GM21360 (cell line): ENCODE results near the gene HES1.
"Not testable (repeated sequence)": the region's sequence is repeated elsewhere in the genome, so short reads cannot be mapped to it uniquely, and the experiment has no call there.

ENCODE experiments used
- ATAC-seq: cut with Tn5 transposase; IDR thresholded peaks from one replicate; pipeline ENCODE4 v1.9.1; 2021; ENCODE audit warnings: mild to moderate bottlenecking, moderate library complexity; ENCODE audit not compliant: unreplicated experiment

Gene HES1

DNA sequence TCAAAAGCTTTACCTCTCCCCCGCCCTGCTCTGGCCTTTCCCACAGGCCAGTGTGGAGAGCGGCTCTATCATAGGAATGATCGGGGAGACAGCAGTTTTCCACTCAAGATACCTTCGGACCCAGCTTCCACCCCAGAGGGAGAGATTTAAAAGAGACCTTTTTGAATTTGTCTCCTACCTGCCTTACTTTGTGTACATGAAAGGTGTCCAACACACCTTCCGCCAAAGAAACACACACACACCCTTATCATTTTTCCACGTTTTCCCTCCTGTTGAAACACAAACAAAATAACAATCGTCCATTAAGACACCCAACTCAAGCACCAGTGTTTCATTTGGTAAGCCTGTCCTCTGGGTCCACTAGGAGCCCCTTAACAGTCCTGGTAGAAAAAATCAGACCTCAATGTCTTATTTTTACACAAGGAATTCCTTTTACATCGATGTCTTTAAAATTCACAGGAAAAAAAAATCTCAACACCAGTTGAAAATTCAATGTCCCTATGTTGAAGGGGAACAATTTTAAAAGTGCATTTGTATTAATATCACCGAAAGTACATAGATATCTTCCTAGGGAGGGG is 4.0 kb downstream of the HES1 start:
- ATAC-seq = no peak

DNA sequence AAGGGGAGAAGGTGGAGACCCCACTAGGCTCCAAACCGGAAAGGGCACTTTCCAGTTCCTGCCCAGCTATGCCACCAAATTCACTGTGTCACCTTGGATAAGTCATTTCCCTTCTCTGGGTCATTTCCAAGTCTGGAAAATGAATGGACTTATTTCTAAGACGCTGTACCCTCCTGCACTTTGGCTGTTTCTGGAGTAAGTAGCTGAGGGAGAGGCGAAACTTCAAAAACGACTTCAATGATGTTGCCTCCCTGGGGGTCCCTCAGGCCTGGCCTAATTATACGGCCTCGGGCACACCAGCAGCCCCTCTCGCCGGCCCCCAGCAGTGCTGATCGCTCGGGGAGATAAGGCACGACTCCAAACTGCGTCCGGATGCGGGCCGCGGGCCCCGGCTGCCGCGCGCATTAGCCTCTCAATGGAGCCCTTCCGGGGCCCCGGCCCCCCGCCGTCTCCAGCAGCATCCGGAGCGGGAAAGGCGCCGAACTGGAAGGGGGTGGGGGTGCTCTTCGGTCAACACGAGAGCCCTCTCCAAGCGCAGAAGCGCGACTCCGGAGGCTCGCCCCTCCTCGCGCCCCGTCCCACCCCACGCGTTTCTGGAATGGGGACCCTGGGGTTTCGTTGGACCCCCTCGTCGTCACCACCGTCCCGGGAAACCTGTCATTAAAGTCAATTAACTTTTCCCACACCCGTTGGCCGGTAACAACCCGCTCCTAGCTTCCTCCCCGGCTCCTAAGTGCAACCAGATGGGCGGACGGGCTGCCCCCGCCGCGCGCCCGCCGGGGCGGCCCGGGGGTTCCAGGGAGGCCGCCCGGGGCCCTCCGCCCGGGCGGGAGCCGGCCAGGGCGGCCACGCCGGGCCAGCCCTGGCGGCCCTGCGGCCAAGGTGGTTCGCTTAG is 4.8 kb downstream of the HES1 start:
- ATAC-seq = no peak

DNA sequence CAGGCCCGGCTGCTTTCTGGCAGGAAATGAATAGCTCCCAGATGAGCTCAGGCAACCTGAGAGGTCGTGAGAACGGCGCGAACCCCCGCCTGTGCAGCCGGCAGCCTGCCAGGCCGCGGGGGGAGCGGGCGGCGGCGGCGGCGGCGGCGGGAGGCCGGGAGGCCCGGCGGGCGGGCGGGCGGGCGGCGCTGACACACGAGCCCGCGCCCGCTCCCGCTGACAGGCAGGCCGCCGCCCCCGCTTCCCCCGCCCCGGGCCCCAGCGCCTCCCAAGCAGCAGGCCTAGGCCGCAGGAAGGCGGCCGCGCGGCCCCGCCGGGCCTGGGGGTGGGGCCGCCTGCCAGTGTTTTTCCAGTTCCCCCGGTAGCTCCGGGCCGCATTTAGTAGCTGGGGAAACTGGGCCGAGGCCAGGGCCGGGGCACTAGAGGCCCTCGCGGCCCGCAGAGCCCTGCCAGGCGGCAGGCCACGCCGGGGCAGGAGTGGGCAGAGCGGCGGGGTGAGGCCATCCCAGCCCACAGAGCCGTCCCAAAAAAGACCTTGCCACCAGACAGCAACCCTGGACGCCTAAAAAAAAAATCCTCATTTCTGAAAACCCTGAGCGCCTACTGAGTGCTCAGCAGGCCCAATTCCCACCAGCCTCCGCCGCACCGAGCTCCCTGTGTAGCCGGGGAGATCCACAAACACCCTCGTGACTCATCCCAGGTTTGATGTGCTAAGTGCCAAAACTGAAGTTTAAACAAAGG is 5.6 kb downstream of the HES1 start:
- peak; percentile 41 for ATAC-seq

DNA sequence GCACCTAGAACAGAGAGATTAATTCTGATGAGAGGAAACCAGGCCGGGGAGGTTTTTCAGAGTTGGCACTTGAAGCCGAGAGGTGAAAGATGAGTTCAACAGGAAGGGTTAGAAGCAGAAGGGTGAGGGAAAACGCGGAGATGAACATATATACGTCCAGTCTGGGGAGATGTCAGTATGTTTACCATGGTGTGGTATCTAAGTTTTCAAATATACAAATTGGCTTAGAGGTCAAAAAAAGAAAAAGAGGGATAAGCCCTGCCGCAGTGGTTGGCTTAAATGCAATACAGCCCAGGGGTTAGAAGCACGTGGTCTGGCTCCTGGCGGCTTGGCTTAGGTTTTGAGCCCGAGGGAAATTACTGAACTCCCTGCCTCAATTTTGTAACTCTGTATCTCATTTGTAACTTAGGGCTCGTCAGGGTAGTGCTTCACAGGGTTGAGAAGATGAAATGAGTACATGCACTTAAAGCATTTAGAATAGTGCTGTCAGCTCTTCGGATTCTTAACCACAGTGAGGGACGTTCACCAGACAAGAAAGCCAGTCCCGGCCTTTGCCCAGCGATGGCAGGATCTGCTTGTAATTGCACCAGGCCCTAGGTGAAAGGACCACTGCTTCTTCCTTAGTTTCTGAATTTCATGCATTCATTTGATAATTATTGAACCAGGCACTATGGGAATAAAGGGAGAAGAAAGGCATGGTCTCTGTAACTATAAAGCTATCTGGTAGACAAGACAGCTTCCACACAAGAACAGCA is 6.4 kb downstream of the HES1 start:
- no peak for ATAC-seq

DNA sequence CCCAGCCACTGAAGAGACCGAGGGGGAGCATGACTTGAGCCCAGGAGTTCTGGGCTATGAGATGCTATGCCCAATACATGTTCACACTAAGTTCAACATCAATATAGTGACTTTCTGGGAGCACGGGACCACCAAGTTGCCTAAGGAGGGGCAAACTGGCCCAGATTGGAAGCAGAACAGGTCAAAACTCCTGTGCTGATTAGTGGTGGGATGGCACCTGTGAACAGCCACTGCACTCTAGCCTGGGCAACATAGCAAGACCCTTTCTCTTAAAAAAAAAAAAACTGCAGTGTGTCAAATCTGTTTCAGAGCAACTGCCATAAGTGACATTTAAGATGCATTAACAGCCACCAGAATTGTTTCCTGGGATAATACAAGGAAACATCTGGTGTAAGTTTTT is 9.8 kb downstream of the HES1 start:
- ATAC-seq = no peak

DNA sequence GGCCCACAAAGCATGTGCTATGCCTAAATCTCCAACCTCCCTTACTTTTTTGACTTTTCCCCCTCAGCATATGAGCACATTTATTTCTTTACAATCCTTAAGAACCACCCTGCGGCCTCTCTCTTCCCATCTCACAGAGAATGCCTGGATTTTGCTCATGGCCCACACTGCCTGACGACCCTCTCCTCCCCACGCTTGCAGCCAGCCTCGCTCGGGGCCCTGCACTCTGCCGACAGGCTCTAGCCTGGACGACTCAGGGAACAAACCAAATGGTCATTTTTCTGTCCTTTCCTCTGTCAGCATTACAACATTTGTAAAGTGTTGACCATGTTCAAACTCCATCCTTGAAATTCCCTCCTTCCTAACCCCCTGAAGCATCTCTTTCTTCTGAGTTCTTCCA is 11.7 kb downstream of the HES1 start:
- no peak for ATAC-seq

DNA sequence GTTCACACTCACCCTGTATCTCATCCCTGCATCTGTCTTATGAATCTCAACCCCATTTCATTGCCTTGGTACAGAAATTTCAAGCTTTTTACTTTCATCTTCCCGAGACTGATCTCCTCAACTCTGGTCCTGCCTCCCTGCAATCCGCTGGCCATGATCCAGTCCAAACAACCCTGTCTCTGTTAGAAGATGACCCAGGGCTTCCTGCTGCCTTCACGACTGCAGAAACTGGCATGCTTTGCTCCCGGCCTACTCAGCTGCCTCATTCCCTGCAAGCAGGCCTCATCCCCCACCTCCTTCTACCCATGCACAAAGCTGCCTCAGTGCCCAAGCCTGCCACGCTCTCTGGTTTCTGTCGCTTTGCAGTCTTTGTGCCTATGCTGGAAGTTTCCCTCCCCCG is 12.4 kb downstream of the HES1 start:
- ATAC-seq = no peak

DNA sequence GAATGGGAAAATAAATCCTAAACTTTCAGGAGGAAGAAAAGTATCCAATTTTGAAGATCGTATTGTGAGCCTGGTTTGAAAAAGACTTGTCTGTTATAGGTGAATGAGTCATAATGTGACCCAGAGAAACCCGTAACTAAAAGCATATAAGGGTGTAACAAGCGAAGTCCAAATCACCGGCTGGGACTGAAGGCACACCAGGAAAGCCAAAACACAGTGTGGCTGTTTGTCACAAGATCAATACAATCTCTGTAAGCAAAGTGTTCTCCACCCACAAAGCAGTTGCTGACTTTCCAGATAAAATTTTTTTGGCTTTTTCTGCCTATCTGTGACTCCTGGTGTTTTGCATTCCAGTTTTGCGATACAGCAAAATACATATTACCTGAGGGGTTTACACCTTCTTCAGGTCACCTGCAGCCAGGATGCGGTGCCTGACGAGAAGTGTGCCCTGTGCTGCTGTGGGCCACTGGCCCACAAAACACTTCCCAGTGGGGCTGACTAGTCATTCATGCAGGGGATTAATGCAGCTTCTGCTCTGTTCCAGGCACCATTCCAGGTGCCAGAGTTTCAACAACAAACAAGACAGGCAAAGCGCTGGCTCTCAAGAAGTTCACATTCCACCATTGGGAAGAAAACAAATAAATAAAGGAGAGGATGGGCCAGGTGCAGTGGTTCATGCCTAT is 14.4 kb downstream of the HES1 start:
- no peak for ATAC-seq

DNA sequence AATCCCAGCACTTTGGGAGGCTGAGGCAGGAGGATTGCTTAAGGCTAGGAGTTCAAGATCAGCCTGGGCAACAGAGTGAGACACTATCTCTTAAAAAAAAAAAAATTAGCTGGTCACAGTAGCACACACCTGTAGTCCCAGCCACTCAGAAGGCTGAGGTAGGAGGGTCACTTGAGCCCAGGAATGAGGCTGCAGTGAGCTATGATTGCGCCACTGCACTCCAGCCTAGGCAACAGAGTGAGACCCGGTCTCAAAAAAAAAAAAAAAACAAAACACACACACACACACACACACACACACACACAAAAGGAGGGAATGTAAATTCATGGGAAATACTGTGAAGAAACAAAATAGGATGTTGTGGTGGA is 15.0 kb downstream of the HES1 start:
- ATAC-seq = not testable (repeated sequence)

DNA sequence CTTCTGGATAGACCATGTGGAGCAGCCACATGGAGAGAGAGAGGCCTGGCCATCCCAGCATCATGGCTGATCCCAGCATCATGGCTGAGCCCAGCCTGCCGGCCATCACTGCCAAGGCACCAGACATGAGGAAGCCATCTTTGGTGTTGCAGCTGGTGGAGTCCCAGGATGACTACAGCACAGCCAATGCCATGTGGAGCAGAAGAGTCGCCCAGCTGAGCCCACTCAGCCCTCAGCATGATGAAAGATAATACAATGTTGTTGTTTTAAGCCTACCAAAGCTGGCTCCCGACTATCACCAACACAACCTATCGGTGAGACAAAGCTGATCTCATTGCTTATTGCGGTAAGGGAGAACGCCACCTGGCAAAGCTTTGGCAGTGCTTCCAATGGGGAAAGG is 18.4 kb downstream of the HES1 start:
- ATAC-seq = no peak

DNA sequence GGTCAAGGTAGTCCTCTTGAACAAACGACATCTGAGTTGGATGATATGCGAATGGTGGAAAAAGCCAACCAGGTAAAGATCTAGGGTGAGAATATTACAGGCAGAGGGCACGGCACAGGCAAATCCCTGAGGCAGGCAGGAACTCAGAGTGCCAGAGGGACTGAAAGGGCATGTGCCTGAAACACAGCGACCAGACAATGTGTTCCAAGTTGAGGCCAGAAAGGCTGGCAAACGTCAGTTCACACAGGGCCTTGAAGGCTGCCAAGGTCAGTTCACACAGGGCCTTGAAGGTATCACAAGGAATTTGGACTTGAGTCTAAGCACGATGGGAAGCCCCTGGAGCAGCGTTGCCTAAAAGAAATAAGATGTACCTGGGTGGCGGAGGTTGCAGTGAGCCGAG is 20.1 kb downstream of the HES1 start:
- no peak for ATAC-seq

DNA sequence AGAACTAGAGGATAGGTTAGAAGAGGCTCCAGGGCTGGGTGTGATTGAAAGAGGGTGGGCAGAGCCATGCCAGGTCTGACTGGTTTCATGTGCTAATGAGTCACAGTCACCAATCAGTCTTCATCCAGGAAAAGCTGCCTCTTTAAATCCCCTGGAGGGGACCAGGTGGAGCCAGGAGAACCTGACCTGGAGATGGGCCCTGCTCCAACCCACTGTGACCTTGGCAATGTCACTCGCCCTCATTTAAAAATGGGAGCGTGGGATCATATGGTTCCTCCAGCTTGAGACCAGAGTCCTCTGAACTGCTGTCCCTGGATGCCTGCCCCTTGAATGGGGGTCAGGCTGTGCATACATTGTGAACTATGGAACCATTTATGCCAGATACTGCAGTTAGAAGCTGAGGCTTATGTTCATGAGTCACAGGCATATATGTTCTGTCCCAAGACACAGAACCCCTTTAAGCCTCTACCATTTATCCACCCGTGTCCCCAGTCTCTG is 23.0 kb downstream of the HES1 start:
- ATAC-seq = no peak

DNA sequence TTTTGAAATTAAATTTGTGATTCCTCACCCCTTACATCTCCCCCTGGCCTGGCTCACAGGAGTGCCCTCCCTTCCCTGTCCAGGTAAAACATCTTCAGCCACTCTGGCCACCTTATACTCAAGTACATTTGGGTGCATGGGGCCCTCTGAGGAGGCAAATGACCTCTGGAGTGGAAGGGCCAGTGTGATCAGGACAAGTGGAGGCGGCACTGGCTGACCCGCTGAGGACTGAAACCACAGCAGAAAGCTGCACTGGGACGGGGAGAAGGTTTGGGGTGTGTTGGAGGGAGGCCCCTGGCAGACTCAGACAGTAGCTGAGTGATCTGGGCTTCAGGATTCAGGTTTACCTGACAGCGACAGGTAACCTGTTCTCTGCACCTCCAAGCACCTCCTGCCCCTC is 24.2 kb downstream of the HES1 start:
- no peak for ATAC-seq

DNA sequence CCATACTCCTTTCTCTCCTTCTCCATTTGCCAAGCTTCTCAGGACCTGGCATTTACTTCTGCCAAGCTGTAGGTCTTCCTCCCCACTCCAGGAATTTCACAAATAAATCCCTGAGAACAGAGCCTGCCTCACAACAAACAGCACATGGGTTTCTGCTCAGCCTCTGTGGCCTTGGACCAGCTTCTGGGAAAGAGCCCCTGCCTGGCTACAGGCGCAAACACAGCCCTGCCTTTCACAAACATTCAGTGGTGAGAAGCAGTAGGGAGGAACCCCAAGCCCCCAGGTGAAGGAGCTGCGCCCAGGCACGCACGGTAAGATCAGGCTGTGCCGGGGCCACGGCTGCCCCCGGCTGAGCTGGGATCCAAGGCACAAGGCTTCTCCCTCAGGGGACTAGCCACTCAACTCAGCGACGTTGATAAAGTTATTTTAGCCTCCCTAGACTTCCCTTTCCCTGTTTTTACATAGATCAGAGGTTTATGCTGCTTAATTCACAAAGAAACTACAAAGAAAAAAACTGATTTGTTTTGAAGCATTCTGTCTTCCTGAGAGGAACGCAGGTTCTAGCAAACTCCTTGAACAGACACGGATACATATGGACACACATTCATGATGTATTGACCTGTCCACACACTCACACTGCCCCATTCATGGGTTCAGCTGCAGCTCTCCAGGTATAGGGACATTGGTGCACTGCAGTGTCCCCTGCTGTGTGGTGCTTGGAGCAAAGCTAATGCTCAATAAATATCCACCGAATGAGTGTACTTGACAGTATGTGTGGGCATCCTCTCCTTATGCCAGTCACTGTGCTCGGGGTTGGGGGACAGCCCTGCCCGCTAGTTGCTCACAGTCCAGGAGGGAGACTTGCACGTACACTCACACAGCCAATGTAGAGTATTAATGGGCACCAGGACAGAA is 25.4 kb downstream of the HES1 start:
- ATAC-seq = no peak

DNA sequence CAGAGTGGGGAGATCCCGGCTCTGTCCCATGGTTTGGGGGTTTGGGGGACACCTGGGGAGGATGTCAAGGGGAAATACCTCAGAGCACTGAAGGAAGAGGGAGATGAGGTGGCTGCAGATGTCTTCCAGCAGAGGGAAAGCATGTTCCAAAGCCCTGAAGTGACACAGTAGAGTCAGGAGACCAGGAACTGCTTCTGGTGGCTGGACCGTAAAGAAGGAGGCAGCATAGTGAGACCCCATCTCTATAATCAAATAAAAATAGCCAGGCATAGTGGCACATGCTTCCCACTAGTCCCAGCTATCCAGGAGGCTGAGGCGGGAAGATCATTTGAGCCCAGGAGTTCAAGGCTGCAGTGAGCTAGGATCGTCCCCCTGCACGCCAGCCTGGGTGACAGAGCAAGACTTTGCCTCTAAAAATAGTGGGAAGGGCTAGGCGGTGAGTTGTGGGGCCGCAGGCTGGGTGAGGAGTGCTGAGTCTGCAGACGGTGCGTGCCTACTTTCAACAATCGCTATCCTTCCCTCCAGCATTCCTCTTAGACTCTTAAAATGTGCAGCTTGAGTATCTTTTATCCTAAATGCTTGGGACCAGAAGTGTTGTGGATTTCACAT is 26.2 kb downstream of the HES1 start:
- no peak for ATAC-seq

DNA sequence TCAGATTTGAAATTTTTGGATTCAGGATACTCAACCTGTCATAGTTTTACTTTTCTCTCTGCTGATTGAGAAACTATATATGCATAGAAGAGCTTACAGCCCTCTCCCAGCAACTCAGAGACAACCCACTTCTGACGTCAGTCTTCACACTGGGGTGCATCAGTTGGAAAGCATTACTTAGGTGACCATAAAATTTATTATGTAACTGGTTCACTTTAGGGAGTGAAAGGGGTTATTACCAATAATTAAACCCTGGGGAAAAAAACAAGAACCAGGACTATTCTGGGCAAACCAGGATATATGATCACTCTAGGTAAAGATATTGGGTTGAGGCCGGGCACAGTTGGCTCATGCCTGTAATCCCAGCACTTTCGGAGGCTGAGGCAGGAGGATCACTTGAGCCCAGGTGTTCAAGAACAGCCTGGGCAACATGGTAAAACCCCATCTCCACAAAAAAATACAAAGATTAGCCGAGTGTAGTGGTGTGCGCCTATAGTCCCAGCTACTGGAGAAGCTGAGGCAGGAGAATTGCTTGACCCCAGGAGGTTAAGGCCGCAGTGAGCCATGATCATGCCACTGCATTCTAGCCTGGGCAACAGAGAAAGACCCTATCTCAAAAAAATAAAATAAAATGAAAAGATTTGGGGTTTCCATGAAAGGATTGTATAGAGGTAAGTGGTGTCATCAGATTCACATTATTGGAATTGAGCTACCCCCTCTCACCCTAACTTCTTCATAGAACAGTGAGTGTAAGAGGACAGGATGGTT is 27.1 kb downstream of the HES1 start:
- ATAC-seq = no peak

DNA sequence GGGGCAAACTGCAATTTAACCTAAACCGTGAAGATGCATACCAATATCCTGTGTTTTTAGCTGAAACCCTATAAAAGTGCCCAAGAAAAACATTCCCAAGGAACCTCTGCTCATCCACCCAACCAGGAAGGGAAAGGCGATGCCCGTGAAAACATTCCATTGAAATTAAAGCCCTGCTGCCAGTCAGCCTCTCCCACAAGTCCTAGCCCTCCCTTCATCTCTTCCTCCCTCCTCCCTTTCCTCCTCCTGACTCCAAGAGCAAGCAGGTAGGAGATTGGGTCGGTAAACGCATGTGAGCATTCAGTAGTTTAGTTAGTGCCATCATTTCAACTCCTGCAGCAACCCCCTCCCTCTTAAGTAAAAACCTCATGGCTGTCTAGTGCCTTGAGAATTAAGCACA is 27.7 kb downstream of the HES1 start:
- ATAC-seq = no peak

DNA sequence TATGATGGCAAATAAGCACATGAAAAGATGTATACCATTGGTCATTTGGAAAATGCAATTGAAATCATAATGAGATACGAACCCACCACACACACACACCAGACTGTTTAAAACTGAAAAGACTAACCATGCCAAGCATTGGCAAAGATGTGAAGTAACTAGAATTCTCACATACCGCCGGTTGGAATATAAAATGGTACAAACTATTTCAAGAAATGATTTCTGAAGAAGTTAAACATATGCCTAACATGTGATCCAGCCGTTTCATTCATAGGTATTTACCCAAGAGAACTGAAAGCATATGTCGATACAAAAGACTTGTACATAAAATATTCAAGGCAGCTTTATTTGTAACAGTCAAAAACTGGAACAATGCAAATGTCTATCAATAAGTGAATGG is 28.9 kb downstream of the HES1 start:
- no peak for ATAC-seq
